Measurements from ENCODE around the gene LIPE. TPM values are rescaled to one million over a fixed set of nuclear protein-coding genes. Genes with fewer than 3 reads are reported as not detected.

Gene LIPE
- total RNA-seq (10 to 100 TPM in 3 of 7 donors, 1 to 10 TPM in 4; 2.3 to 15.1 (median 5.4) TPM), polyA plus RNA-seq (1 to 10 TPM; 1.7 to 7.9 TPM)
- long read RNA-seq, donor 1, partial matches to known transcripts = 0 of 4 reads
- long read RNA-seq, donor 1, other reads (novel, unspliced or antisense) = 4 of 4 reads
- long read RNA-seq, donor 2 = 0 reads
- long read RNA-seq, donor 3, partial matches to known transcripts = 0 of 5 reads
- long read RNA-seq, donor 3, other reads (novel, unspliced or antisense) = 5 of 5 reads

- WGBS, 3 donors = 36 to 46% (median 39%) methylated on average over 4 of the region's 4 CpGs
- TF ChIP-seq CTCF (IDR thresholded peaks at IDR 0.05) (no peak), EP300 (IDR thresholded peaks at IDR 0.05) (no peak), POLR2A (IDR thresholded peaks at IDR 0.05) (no peak)
- intact Hi-C loops (cut with DNase I) = no loop called here
- Histone ChIP-seq H3K4me3 (no peak within 1 kb of the TSS), H3K9me3 (no peaks in the 10 kb centered on the region), H3K27ac (no peak within 1 kb of the TSS), H3K4me1 (ENCODE audit: insufficient read depth) (peaks cover 7% of the 10 kb centered on the region), H3K36me3 (no peaks in the 10 kb centered on the region), H3K27me3 (no peaks in the 10 kb centered on the region)
- no peak for DNase-seq
These were observed at the start of gene LIPE for GRCh38 chr19:42427313-42427712. Gene LIPE, minus strand, starts transcription at chr19:42427388. Its CDS starts 239 bp downstream, at chr19:42427149.

GRCh38 chr19:42475366-42475765 is 48.2 kb upstream of the LIPE start:
- Histone ChIP-seq H3K27me3 (no peaks in the 10 kb centered on the region), H3K36me3 (no peaks in the 10 kb centered on the region), H3K4me1 (ENCODE audit: insufficient read depth) (no peaks in the 10 kb centered on the region), H3K4me3 (no peak overlapping the region), H3K9me3 (no peaks in the 10 kb centered on the region), H3K27ac (no peak overlapping the region)
- WGBS, 3 donors = 64 to 69% (median 65%) methylated on average over 4 of the region's 4 CpGs
- DNase-seq = no peak
- TF ChIP-seq CTCF (IDR thresholded peaks at IDR 0.05) (no peak), EP300 (IDR thresholded peaks at IDR 0.05) (no peak)
- intact Hi-C loops (cut with DNase I) = no loop called here

- no peak overlapping the region for H3K4me3 ChIP-seq
- no peak for DNase-seq
- no peaks in the 10 kb centered on the region for H3K27me3 ChIP-seq
- no peaks in the 10 kb centered on the region for H3K9me3 ChIP-seq
- no peaks in the 10 kb centered on the region for H3K4me1 ChIP-seq (ENCODE audit: insufficient read depth)
- 62 to 68% (median 67%) methylated on average over 4 of the region's 4 CpGs for WGBS, 3 donors
- no peaks in the 10 kb centered on the region for H3K36me3 ChIP-seq
- H3K27ac ChIP-seq = no peak overlapping the region
- no peak for TF ChIP-seq EP300 (IDR thresholded peaks at IDR 0.05)
- no peak for TF ChIP-seq POLR2A (IDR thresholded peaks at IDR 0.05)
- no peak for TF ChIP-seq CTCF (IDR thresholded peaks at IDR 0.05)
- intact Hi-C loops (cut with DNase I) = no loop called here
These were observed 47.6 kb upstream of the LIPE start for GRCh38 chr19:42474743-42475142.

- no peak for DNase-seq
- Histone ChIP-seq H3K27ac (no peak overlapping the region), H3K9me3 (no peaks in the 10 kb centered on the region), H3K27me3 (no peaks in the 10 kb centered on the region), H3K4me1 (ENCODE audit: insufficient read depth) (no peaks in the 10 kb centered on the region), H3K4me3 (no peak overlapping the region), H3K36me3 (no peaks in the 10 kb centered on the region)
- no peak for TF ChIP-seq EP300 (IDR thresholded peaks at IDR 0.05)
- no peak for TF ChIP-seq POLR2A (IDR thresholded peaks at IDR 0.05)
- no peak for TF ChIP-seq CTCF (IDR thresholded peaks at IDR 0.05)
- intact Hi-C loops (cut with DNase I) = no loop called here
- WGBS, 3 donors = 37 to 46% (median 40%) methylated on average over 6 of the region's 6 CpGs
These were observed 46.5 kb upstream of the LIPE start for GRCh38 chr19:42473686-42474085.
